Measurements from ENCODE around the gene MPPED1. TPM values are rescaled to one million over a fixed set of nuclear protein-coding genes. Genes with fewer than 3 reads are reported as not detected.

The MPPED1 gene
- polyA plus RNA-seq, 1 of the 3 experiments (the other 2 are of a cell fraction), result 0.03 TPM

- TF ChIP-seq POLR2AphosphoS5 (IDR thresholded peaks at IDR 0.05; ENCODE audit: low read depth, low read length), result no peak
- no peak for TF ChIP-seq EZH2phosphoT487 (IDR thresholded peaks at IDR 0.05; ENCODE audit: borderline replicate concordance, low read depth)
Observed at GRCh38 chr22:43393844-43394474, 17.9 kb upstream of the MPPED1 start (continued).

- H3K36me3 ChIP-seq (replicated peaks in 1 of 2; ENCODE audit: control insufficient read depth in 1 of 2, insufficient read depth in 2 of 2, low read length in 1 of 2), result no peaks in the 10 kb centered on the region
- no peak for TF ChIP-seq POLR2AphosphoS5 (IDR thresholded peaks at IDR 0.05; ENCODE audit: low read depth, low read length)
- no peaks in the 10 kb centered on the region for H3K9me3 ChIP-seq
- no peak overlapping the region for H3K9ac ChIP-seq
- H3F3A ChIP-seq (replicated peaks; ENCODE audit: insufficient read depth), result no peaks in the 10 kb centered on the region
- no peaks in the 10 kb centered on the region for H3K79me2 ChIP-seq (ENCODE audit: insufficient read depth)
- H3K4me2 ChIP-seq, result no peak overlapping the region
- WGBS (ENCODE audit: low lambda C conversion rate), result no CpG with 5 or more reads among the region's 9 CpGs
- ChIA-PET CTCF (interaction anchor here (1.8 kb wide), 1 partner anchor 401 kb away, joined by 6 read pairs; no protein-coding TSS in a partner anchor), POLR2A (no interaction called here)
- no peaks in the 10 kb centered on the region for H3K4me1 ChIP-seq (ENCODE audit: control insufficient read depth in 1 of 2, insufficient read depth in 2 of 2, low read depth in 1 of 2, low read length in 1 of 2)
- H3K27me3 ChIP-seq (ENCODE audit: insufficient read depth), result no peaks in the 10 kb centered on the region
- no peaks in the 10 kb centered on the region for H4K20me1 ChIP-seq (ENCODE audit: insufficient read depth)
- no peak overlapping the region for H3K4me3 ChIP-seq (ENCODE audit: low read depth in 2 of 2, low read length in 1 of 2)
- no peaks in the 10 kb centered on the region for H3K9me2 ChIP-seq
- no peak for DNase-seq
- H2AFZ ChIP-seq (ENCODE audit: low read depth), result no peak overlapping the region
- H3K27ac ChIP-seq (ENCODE audit: low read depth in 2 of 2, low read length in 1 of 2), result no peak overlapping the region
Observed at GRCh38 chr22:43395086-43395695, 16.6 kb upstream of the MPPED1 start.

GRCh38 chr22:43396321-43396933, 15.4 kb upstream of the MPPED1 start:
- no peak for DNase-seq
- CTCF ChIA-PET, result no interaction called here
- no peaks in the 10 kb centered on the region for H3K9me3 ChIP-seq
- TF ChIP-seq JUND (IDR thresholded peaks at IDR 0.05), result no peak
- TF ChIP-seq IRF3 (IDR thresholded peaks at IDR 0.05; ENCODE audit: low read depth, low read length), result no peak
- TF ChIP-seq POLR2AphosphoS5 (IDR thresholded peaks at IDR 0.05; ENCODE audit: low read depth, low read length), result no peak
- TF ChIP-seq NFIC (IDR thresholded peaks at IDR 0.05; ENCODE audit: borderline replicate concordance), result no peak
- no peaks in the 10 kb centered on the region for H3K36me3 ChIP-seq (replicated peaks in 1 of 2; ENCODE audit: control insufficient read depth in 1 of 2, insufficient read depth in 2 of 2, low read length in 1 of 2)
- H3K4me1 ChIP-seq (ENCODE audit: control insufficient read depth in 1 of 2, insufficient read depth in 2 of 2, low read depth in 1 of 2, low read length in 1 of 2), result no peaks in the 10 kb centered on the region
- no peak overlapping the region for H3K9ac ChIP-seq
- POLR2A ChIA-PET, result no interaction called here
- no peak overlapping the region for H3K4me2 ChIP-seq
- H3K27me3 ChIP-seq (ENCODE audit: insufficient read depth), result no peaks in the 10 kb centered on the region
- no peaks in the 10 kb centered on the region for H4K20me1 ChIP-seq (ENCODE audit: insufficient read depth)
- no peaks in the 10 kb centered on the region for H3F3A ChIP-seq (replicated peaks; ENCODE audit: insufficient read depth)
- H2AFZ ChIP-seq (ENCODE audit: low read depth), result no peak overlapping the region
- no peak overlapping the region for H3K27ac ChIP-seq (ENCODE audit: low read depth in 2 of 2, low read length in 1 of 2)
- H3K9me2 ChIP-seq, result no peaks in the 10 kb centered on the region
- WGBS (ENCODE audit: low lambda C conversion rate), result 86% methylated on average over 5 of the region's 17 CpGs
- no peaks in the 10 kb centered on the region for H3K79me2 ChIP-seq (ENCODE audit: insufficient read depth)
- no peak overlapping the region for H3K4me3 ChIP-seq (ENCODE audit: low read depth in 2 of 2, low read length in 1 of 2)

- Histone ChIP-seq H3K4me1 (ENCODE audit: control insufficient read depth in 1 of 2, insufficient read depth in 2 of 2, low read depth in 1 of 2, low read length in 1 of 2) (no peaks in the 10 kb centered on the region), H3K9me2 (no peaks in the 10 kb centered on the region), H3K9ac (no peak overlapping the region), H4K20me1 (ENCODE audit: insufficient read depth) (no peaks in the 10 kb centered on the region), H3F3A (replicated peaks; ENCODE audit: insufficient read depth) (no peaks in the 10 kb centered on the region), H3K27ac (ENCODE audit: low read depth in 2 of 2, low read length in 1 of 2) (no peak overlapping the region), H3K4me2 (no peak overlapping the region), H3K9me3 (no peaks in the 10 kb centered on the region), H2AFZ (ENCODE audit: low read depth) (no peak overlapping the region), H3K36me3 (replicated peaks in 1 of 2; ENCODE audit: control insufficient read depth in 1 of 2, insufficient read depth in 2 of 2, low read length in 1 of 2) (no peaks in the 10 kb centered on the region), H3K4me3 (ENCODE audit: low read depth in 2 of 2, low read length in 1 of 2) (no peak overlapping the region), H3K79me2 (ENCODE audit: insufficient read depth) (no peaks in the 10 kb centered on the region), H3K27me3 (ENCODE audit: insufficient read depth) (no peaks in the 10 kb centered on the region)
- 20% methylated on average over 1 of the region's 23 CpGs for WGBS (ENCODE audit: low lambda C conversion rate)
- no peak for DNase-seq
- POLR2A ChIA-PET, result no interaction called here
- CTCF ChIA-PET, result interaction anchor here (1.9 kb wide), 1 partner anchor 9 kb away, joined by 7 read pairs; no protein-coding TSS in a partner anchor
- no peak for TF ChIP-seq MXI1 (IDR thresholded peaks at IDR 0.05; ENCODE audit: low read depth, low read length)
- no peak for TF ChIP-seq FOXM1 (IDR thresholded peaks at IDR 0.05; ENCODE audit: low read depth)
- TF ChIP-seq FOXJ3 (CRISPR knock-in tag; IDR thresholded peaks at IDR 0.05), result no peak
- TF ChIP-seq REST (IDR thresholded peaks at IDR 0.05; ENCODE audit: low read depth, low read length), result no peak
- no peak for TF ChIP-seq RFX5 (IDR thresholded peaks at IDR 0.05; ENCODE audit: low read length)
- TF ChIP-seq MEF2A (IDR thresholded peaks at IDR 0.05; ENCODE audit: borderline replicate concordance, low read depth), result no peak
Observed at GRCh38 chr22:43396934-43397457, 14.8 kb upstream of the MPPED1 start.
